ENCODE data around the gene TOGARAM1.

TOGARAM1 gene

GRCh38 chr14:44968714-44969113, 6.7 kb downstream of the TOGARAM1 start:
- no peak overlapping the region for H3K4me3 ChIP-seq (ENCODE audit: control insufficient read depth, low read depth, low read length)
- no peak for DNase-seq (ENCODE audit: low read depth)
- TF ChIP-seq, protein P1, sequence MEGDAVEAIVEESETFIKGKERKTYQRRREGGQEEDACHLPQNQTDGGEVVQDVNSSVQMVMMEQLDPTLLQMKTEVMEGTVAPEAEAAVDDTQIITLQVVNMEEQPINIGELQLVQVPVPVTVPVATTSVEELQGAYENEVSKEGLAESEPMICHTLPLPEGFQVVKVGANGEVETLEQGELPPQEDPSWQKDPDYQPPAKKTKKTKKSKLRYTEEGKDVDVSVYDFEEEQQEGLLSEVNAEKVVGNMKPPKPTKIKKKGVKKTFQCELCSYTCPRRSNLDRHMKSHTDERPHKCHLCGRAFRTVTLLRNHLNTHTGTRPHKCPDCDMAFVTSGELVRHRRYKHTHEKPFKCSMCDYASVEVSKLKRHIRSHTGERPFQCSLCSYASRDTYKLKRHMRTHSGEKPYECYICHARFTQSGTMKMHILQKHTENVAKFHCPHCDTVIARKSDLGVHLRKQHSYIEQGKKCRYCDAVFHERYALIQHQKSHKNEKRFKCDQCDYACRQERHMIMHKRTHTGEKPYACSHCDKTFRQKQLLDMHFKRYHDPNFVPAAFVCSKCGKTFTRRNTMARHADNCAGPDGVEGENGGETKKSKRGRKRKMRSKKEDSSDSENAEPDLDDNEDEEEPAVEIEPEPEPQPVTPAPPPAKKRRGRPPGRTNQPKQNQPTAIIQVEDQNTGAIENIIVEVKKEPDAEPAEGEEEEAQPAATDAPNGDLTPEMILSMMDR (IDR thresholded peaks at IDR 0.05; ENCODE audit: control insufficient read depth, insufficient read depth, low read depth, low read length, missing control alignments), result no peak

DNA sequence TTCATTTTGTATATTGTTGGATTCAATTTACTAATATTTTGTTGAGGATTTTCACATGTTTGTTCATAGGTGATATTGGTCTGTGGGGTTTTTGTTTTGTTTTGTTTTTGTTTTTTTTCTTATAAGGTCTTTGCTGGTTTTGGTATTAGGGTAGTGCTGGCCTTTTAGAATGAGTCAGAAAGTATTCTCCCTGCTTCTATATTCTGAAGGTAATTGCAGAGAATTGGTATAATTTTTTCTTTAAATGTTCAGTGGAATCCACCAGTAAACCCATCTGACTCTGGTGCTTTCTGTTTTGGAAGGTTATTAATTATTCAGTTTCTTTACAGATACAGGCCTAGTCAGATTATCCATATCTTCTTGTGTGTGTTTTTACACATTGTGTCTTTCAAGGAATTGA, 8.9 kb downstream of the TOGARAM1 start:
- H3K4me3 ChIP-seq (ENCODE audit: control insufficient read depth, low read depth, low read length), result no peak overlapping the region
- DNase-seq (ENCODE audit: low read depth), result no peak
- TF ChIP-seq, protein P1 (IDR thresholded peaks at IDR 0.05; ENCODE audit: control insufficient read depth, insufficient read depth, low read depth, low read length, missing control alignments), result no peak

- H3K4me3 ChIP-seq (ENCODE audit: control insufficient read depth, low read depth, low read length), result no peak overlapping the region
- TF ChIP-seq, protein P1 (IDR thresholded peaks at IDR 0.05; ENCODE audit: control insufficient read depth, insufficient read depth, low read depth, low read length, missing control alignments), result no peak
- no peak for DNase-seq (ENCODE audit: low read depth)
Measured at GRCh38 chr14:44971459-44971858, 9.5 kb downstream of the TOGARAM1 start.

DNA sequence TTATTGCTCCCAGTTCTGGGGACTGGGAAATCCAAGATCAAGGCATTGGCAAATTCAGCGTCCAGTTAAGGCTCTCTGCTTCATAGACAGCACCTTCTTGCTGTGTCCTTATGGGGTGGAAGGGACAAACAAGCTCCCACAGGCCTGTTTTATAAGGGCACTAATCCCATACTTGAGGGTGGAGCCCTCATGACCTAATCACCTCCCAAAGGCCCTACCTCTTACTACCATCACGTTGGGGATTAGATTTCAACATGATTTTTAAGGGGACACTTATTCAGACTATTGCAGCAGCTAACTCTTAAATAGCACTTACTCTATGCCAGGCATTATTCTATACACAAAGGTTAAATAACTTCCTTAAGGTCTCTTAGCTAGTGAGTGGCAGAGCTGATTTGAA, 17.3 kb downstream of the TOGARAM1 start:
- no peak for DNase-seq (ENCODE audit: low read depth)
- no peak overlapping the region for H3K4me3 ChIP-seq (ENCODE audit: control insufficient read depth, low read depth, low read length)
- TF ChIP-seq, protein P1 (IDR thresholded peaks at IDR 0.05; ENCODE audit: control insufficient read depth, insufficient read depth, low read depth, low read length, missing control alignments), result no peak

GRCh38 chr14:44979740-44980356, 17.9 kb downstream of the TOGARAM1 start:
- H3K4me3 ChIP-seq (ENCODE audit: control insufficient read depth, low read depth, low read length), result no peak overlapping the region
- TF ChIP-seq, protein P1 (IDR thresholded peaks at IDR 0.05; ENCODE audit: control insufficient read depth, insufficient read depth, low read depth, low read length, missing control alignments), result no peak
- DNase-seq (ENCODE audit: low read depth), result no peak

- H3K4me3 ChIP-seq (ENCODE audit: control insufficient read depth, low read depth, low read length), result no peak overlapping the region
- DNase-seq (ENCODE audit: low read depth), result no peak
- TF ChIP-seq, protein P1 (IDR thresholded peaks at IDR 0.05; ENCODE audit: control insufficient read depth, insufficient read depth, low read depth, low read length, missing control alignments), result no peak
Measured at GRCh38 chr14:44981198-44981597, 19.2 kb downstream of the TOGARAM1 start.
